SK-N-SH (cell line): Measurements from ENCODE around the gene C17orf114.

ENCODE experiments used
- CTCF ChIA-PET: fragments of 300-600, 350-600 bp; formaldehyde crosslinking; extraction: SDS; loops from one replicate; lab custom pipeline; 2021; lab: Yijun Ruan, JAX
- POLR2A ChIA-PET: fragments of 350-600 bp; sonication (Branson Sonifier 250); formaldehyde crosslinking; extraction: SDS; loops from one replicate; lab custom pipeline; 2020; ENCODE audit warnings: antibody characterized with exemption, inconsistent platforms; lab: Yijun Ruan, JAX
- DNase-seq: peaks from one replicate; pipeline ENCODE4 v3.0.0; 2012
- H2AFZ ChIP-seq: fragments of 200-600 bp; sonication (generic); 2 replicates; pipeline ENCODE4 v1.8.1; 2016; ENCODE audit warnings: antibody characterized with exemption, mild to moderate bottlenecking, low read depth
- H3F3A ChIP-seq: fragments of 200-600 bp; sonication (generic); replicated peaks from 2 replicates; pipeline ENCODE3; 2016; ENCODE audit warnings: antibody characterized with exemption, mild to moderate bottlenecking; ENCODE audit not compliant: insufficient read depth
- H3K27ac ChIP-seq, 2 experiments: fragments of 200-500 bp in 1 of 2; fragments of 200-600 bp in 1 of 2; sonication (Bioruptor generic) in 1 of 2; sonication (generic), shearing (Covaris generic) in 1 of 2; 2 replicates each; pipeline versions ENCODE4 v1.5.1 to v1.6.1; 2014 to 2016; ENCODE audit warnings: low read depth in 2 of 2, inconsistent platforms in 1 of 2, low read length in 1 of 2, mild to moderate bottlenecking in 1 of 2, mixed read lengths in 1 of 2
- H3K27me3 ChIP-seq: fragments of 200-600 bp; sonication (generic), shearing (Covaris generic); 2 replicates; pipeline ENCODE4 v1.6.1; 2016; ENCODE audit warnings: mixed run types; ENCODE audit not compliant: insufficient read depth
- H3K36me3 ChIP-seq, 2 experiments: fragments of 200-500 bp in 1 of 2; fragments of 200-600 bp in 1 of 2; sonication (Bioruptor generic) in 1 of 2; sonication (generic) in 1 of 2; replicated peaks in 1 of 2; 2 replicates each; pipeline versions ENCODE3 to v1.5.1; 2014 to 2016; ENCODE audit warnings: low read length in 1 of 2, mild to moderate bottlenecking in 1 of 2; ENCODE audit not compliant: insufficient read depth in 2 of 2, control insufficient read depth in 1 of 2
- H3K4me1 ChIP-seq, 2 experiments: fragments of 200-500 bp in 1 of 2; fragments of 200-600 bp in 1 of 2; sonication (Bioruptor generic) in 1 of 2; sonication (generic), shearing (Covaris generic) in 1 of 2; 2 replicates each; pipeline versions ENCODE4 v1.5.1 to v1.6.1; 2014 to 2016; ENCODE audit warnings: low read depth in 1 of 2, low read length in 1 of 2, mixed run types in 1 of 2; ENCODE audit not compliant: insufficient read depth in 2 of 2, control insufficient read depth in 1 of 2
- H3K4me2 ChIP-seq: fragments of 200-600 bp; sonication (generic), shearing (Covaris generic); 2 replicates; pipeline ENCODE4 v1.6.1; 2017; ENCODE audit warnings: mixed run types
- H3K4me3 ChIP-seq, 2 experiments: fragments of 200-500 bp in 1 of 2; fragments of 200-600 bp in 1 of 2; sonication (Bioruptor generic) in 1 of 2; sonication (generic), shearing (Covaris generic) in 1 of 2; 2 replicates each; pipeline versions ENCODE4 v1.5.1 to v1.8.1; 2014 to 2016; ENCODE audit warnings: low read depth in 2 of 2, inconsistent platforms in 1 of 2, low read length in 1 of 2, mild to moderate bottlenecking in 1 of 2, mixed read lengths in 1 of 2, moderate library complexity in 1 of 2
- H3K79me2 ChIP-seq: fragments of 200-600 bp; sonication (generic); 2 replicates; pipeline ENCODE4 v1.8.1; 2017; ENCODE audit warnings: mild to moderate bottlenecking; ENCODE audit not compliant: insufficient read depth
- H3K9ac ChIP-seq: fragments of 200-600 bp; sonication (generic); 2 replicates; pipeline ENCODE4 v1.6.1; 2017; ENCODE audit warnings: mixed run types
- H3K9me2 ChIP-seq: fragments of 200-600 bp; sonication (generic); 2 replicates; pipeline ENCODE4 v1.6.1; 2017; ENCODE audit warnings: mixed run types
- H3K9me3 ChIP-seq: fragments of 200-600 bp; sonication (generic); 2 replicates; pipeline ENCODE4 v1.6.1; 2017; ENCODE audit warnings: mixed run types, mild to moderate bottlenecking, moderate library complexity
- H4K20me1 ChIP-seq: fragments of 200-600 bp; sonication (generic); 2 replicates; pipeline ENCODE4 v1.6.1; 2017; ENCODE audit warnings: mild to moderate bottlenecking, mixed run types; ENCODE audit not compliant: insufficient read depth
- CHD2 ChIP-seq: fragments of 150-350 bp; IDR thresholded peaks from 2 replicates; pipeline ENCODE4 v1.6.1; 2018; ENCODE audit warnings: low read length; ENCODE audit not compliant: partially characterized antibody
- ELF1 ChIP-seq: IDR thresholded peaks from 2 replicates; pipeline ENCODE4 v1.4.0; 2012
- EZH2phosphoT487 ChIP-seq: fragments of 200-600 bp; sonication (generic); IDR thresholded peaks from 2 replicates; pipeline ENCODE4 v1.6.1; 2017; ENCODE audit warnings: low read depth, mixed run types, mild to moderate bottlenecking, antibody characterized with exemption, moderate library complexity, borderline replicate concordance
- FOSL2 ChIP-seq: IDR thresholded peaks from 2 replicates; pipeline ENCODE4 v1.4.0; 2012; ENCODE audit warnings: low read depth, mild to moderate bottlenecking, moderate library complexity, borderline replicate concordance
- FOXM1 ChIP-seq: IDR thresholded peaks from 2 replicates; pipeline ENCODE4 v1.4.0; 2012; ENCODE audit warnings: low read depth, mild to moderate bottlenecking
- GATA2 ChIP-seq: sonication (generic); formaldehyde crosslinking; IDR thresholded peaks from 2 replicates; pipeline ENCODE4 v1.5.0; 2020; ENCODE audit warnings: mild to moderate bottlenecking, missing genetic modification reagents
- IRF3 ChIP-seq: fragments of 150-350 bp; IDR thresholded peaks from 2 replicates; pipeline ENCODE4 v1.6.1; 2016; ENCODE audit warnings: mild to moderate bottlenecking, low read depth, low read length
- MEF2A ChIP-seq: IDR thresholded peaks from 2 replicates; pipeline ENCODE4 v1.4.0; 2012; ENCODE audit warnings: low read depth, borderline replicate concordance
- MXI1 ChIP-seq: IDR thresholded peaks from 2 replicates; pipeline ENCODE4 v1.6.1; 2012; ENCODE audit warnings: mild to moderate bottlenecking, low read depth, low read length, improper control_type of control experiment
- POLR2AphosphoS5 ChIP-seq: IDR thresholded peaks from 2 replicates; pipeline ENCODE4 v1.6.1; 2012; ENCODE audit warnings: low read depth, low read length
- RAD21 ChIP-seq: IDR thresholded peaks from 2 replicates; pipeline ENCODE4 v1.6.1; 2012; ENCODE audit warnings: mild to moderate bottlenecking, low read length
- RCOR1 ChIP-seq: fragments of 150-350 bp; IDR thresholded peaks from 2 replicates; pipeline ENCODE4 v1.6.1; 2017; ENCODE audit warnings: antibody characterized with exemption, low read length
- RFX5 ChIP-seq: IDR thresholded peaks from 2 replicates; pipeline ENCODE4 v1.6.1; 2012; ENCODE audit warnings: mild to moderate bottlenecking, improper control_type of control experiment, low read length
- SMC3 ChIP-seq: IDR thresholded peaks from 2 replicates; pipeline ENCODE4 v1.6.1; 2012; ENCODE audit warnings: low read depth, low read length, improper control_type of control experiment
- TAF1 ChIP-seq: IDR thresholded peaks from 2 replicates; pipeline ENCODE4 v1.6.1; 2012; ENCODE audit warnings: low read depth, mild to moderate bottlenecking, low read length, moderate library complexity, borderline replicate concordance
- TEAD4 ChIP-seq: IDR thresholded peaks from 2 replicates; pipeline ENCODE4 v1.4.0; 2012; ENCODE audit warnings: mild to moderate bottlenecking, borderline replicate concordance; ENCODE audit not compliant: insufficient read depth
- ZBTB33 ChIP-seq: IDR thresholded peaks from 2 replicates; pipeline ENCODE4 v1.4.0; 2012; ENCODE audit warnings: low read depth, borderline replicate concordance
- WGBS: methylation state at CpG from one replicate; pipeline ENCODE4 v1.1.6; 2017; ENCODE audit warnings: low lambda C conversion rate; 5-methylcytosine and 5-hydroxymethylcytosine counted together
- TF ChIP-seq, protein P1 (sequence below): IDR thresholded peaks from 2 replicates; pipeline ENCODE4 v1.4.0; 2012; ENCODE audit warnings: low read depth
- TF ChIP-seq, protein P2 (sequence below): IDR thresholded peaks from 2 replicates; pipeline ENCODE4 v1.4.0; 2012; ENCODE audit warnings: low read depth, borderline replicate concordance

Gene C17orf114

GRCh38 chr17:4764595-4764994, 37.5 kb downstream of the C17orf114 start:
- no peak overlapping the region for H3K4me2 ChIP-seq
- no peak overlapping the region for H2AFZ ChIP-seq
- no peaks in the 10 kb centered on the region for H3K4me1 ChIP-seq
- no peaks in the 10 kb centered on the region for H4K20me1 ChIP-seq
- no peaks in the 10 kb centered on the region for H3K36me3 ChIP-seq
- no peak overlapping the region for H3K4me3 ChIP-seq
- ChIA-PET CTCF (interaction anchor here (0.8 to 1.4 kb wide), 3 partner anchors 11 to 117 kb away, joined by 3 to 4 read pairs (median 3); no protein-coding TSS in a partner anchor), POLR2A (no interaction called here)
- no peak overlapping the region for H3K9ac ChIP-seq
- H3K27ac ChIP-seq, result no peak overlapping the region
- WGBS, result 46% methylated on average over 3 of the region's 3 CpGs
- H3K27me3 ChIP-seq, result peaks cover 30% of the 10 kb centered on the region; the same call in 1 of the 2 replicates
- TF ChIP-seq FOXM1 (no peak), EZH2phosphoT487 (no peak), MEF2A (no peak), RCOR1 (no peak), FOSL2 (no peak), RAD21 (no peak), MXI1 (no peak), TAF1 (no peak), SMC3 (no peak), RFX5 (no peak), ELF1 (no peak), CHD2 (no peak), GATA2 (CRISPR knock-in tag) (no peak)
- TF ChIP-seq, protein P1, sequence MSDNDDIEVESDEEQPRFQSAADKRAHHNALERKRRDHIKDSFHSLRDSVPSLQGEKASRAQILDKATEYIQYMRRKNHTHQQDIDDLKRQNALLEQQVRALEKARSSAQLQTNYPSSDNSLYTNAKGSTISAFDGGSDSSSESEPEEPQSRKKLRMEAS, result no peak
- TF ChIP-seq, protein P2, sequence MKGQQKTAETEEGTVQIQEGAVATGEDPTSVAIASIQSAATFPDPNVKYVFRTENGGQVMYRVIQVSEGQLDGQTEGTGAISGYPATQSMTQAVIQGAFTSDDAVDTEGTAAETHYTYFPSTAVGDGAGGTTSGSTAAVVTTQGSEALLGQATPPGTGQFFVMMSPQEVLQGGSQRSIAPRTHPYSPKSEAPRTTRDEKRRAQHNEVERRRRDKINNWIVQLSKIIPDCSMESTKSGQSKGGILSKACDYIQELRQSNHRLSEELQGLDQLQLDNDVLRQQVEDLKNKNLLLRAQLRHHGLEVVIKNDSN, result no peak
- H3K9me3 ChIP-seq, result no peaks in the 10 kb centered on the region
- no peak for DNase-seq
- H3F3A ChIP-seq, result no peaks in the 10 kb centered on the region
- H3K9me2 ChIP-seq, result no peaks in the 10 kb centered on the region
- H3K79me2 ChIP-seq, result no peaks in the 10 kb centered on the region

DNA sequence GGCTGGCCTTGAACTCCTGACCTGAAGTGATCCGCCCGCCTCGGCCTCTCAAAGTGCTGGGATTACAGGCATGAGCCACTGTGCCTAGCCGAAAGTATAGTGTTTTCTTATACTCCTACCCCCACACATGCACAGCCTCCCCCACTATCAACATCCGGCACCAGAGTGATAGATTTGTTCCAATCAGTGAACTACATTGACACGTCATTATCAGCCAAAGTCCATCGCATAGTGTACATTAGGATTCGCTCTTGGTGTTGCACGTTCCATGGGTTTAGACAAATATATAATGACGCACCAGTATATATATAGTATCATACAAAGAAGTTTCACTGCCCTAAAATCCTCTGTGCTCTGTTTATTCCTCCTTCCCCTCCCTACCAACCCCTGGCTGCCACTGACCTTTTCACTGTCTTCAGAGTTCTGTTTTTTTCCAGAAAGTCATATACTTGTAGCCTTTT, 42.3 kb downstream of the C17orf114 start:
- Histone ChIP-seq H2AFZ (no peak overlapping the region), H3K27ac (no peak overlapping the region), H3K4me1 (no peaks in the 10 kb centered on the region), H3K9me3 (no peaks in the 10 kb centered on the region), H3K79me2 (no peaks in the 10 kb centered on the region), H3K27me3 (peaks cover 52% of the 10 kb centered on the region), H3K9me2 (no peaks in the 10 kb centered on the region), H4K20me1 (no peaks in the 10 kb centered on the region), H3K36me3 (no peaks in the 10 kb centered on the region), H3F3A (no peaks in the 10 kb centered on the region), H3K9ac (no peak overlapping the region), H3K4me3 (no peak overlapping the region), H3K4me2 (no peak overlapping the region)
- WGBS, result 41% methylated on average over 10 of the region's 10 CpGs
- POLR2A ChIA-PET, result no interaction called here
- no peak for DNase-seq
- CTCF ChIA-PET, result no interaction called here
- TF ChIP-seq RFX5 (no peak), POLR2AphosphoS5 (no peak), GATA2 (CRISPR knock-in tag) (no peak), FOXM1 (no peak), SMC3 (no peak), TEAD4 (no peak), ELF1 (no peak), TAF1 (no peak), CHD2 (no peak), ZBTB33 (no peak), IRF3 (no peak), MXI1 (no peak)
- TF ChIP-seq, protein P1, result no peak
